Measurements from ENCODE around the gene RNF183. TPM values are rescaled to one million over a fixed set of nuclear protein-coding genes. Genes with fewer than 3 reads are reported as not detected.

RNF183 gene, protein sequence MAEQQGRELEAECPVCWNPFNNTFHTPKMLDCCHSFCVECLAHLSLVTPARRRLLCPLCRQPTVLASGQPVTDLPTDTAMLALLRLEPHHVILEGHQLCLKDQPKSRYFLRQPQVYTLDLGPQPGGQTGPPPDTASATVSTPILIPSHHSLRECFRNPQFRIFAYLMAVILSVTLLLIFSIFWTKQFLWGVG
- 1 to 10 TPM; 4.9 to 7.5 (median 6.3) TPM for polyA plus RNA-seq (ENCODE audit: insufficient read length in 4 of 4)

DNA sequence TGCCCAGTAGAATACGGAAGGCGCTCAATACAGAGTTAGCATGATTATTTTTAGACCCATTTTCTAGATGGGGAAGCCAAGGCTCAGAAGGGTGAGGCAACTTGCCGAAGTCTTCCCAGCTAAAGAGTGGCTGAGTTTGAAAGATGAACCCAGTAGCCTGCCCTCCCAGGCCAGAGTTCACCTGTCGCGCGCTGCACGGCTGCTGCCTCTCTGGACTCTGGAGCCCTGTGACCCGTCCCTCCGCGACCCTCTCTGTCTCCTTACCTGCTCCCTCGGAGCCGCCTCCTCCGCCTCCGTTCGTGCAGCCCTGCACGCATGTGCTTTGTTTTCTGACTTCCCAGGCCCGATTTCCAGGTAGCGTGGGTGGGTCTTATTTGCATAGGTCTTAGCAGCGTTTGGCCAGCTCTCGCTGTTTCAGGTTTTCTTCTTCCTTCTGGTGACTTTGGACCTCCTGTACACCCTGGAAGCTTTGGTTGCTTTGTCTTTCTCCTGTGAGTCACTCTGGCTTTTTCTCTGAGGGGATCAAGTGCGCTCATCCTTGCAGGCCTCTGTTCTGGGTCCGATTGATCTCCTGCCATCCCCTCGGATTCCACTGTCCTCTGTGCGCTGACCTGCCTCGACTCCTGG lies at the start of gene RNF183:
Gene RNF183 (minus strand): TSS at position 585 of the 627 bp plus-strand sequence. CDS start 5,192 bp downstream, outside the sequence.
- no peak for DNase-seq (ENCODE audit: low read depth in 4 of 4, low spot score in 3 of 4)

DNA sequence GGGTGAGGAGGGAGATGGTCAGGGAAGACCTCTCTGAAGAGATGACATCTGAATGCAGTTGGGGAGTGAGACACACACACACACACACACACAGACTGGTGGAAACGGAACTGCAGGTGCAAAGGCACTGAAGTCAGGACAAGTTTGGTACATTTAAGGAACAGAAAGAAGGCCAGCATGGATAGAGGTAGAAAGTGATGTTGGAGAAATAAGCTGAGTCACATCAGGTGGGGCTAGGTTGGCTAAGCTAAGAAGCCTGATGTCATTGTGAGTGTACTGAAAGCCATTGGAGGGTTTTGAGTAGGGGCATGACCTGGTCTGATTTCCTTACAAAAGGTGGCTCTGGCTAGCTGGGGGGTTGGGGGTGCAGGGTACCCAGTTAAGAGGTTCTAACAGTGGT lies 49.2 kb upstream of the RNF183 start:
- DNase-seq (ENCODE audit: low read depth in 4 of 4, low spot score in 3 of 4) = no peak

DNA sequence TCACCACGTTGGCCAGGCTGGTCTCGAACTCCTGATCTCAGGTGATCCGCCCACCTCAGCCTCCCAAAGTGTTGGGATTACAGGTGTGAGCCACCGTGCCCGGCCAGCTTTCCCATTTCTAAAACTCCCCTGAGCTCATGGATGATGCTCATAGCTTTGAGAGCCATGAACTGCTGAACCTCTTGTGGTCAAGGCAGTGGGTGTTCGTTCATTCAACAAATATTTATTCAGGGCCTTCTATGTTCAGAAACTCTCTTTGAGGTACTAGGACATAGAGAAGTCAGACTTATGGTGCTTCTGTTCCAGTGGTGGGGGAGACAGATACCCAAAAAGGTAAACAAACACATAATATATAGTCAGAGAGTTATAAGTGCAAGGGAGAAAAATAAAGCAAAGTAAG lies 48.8 kb upstream of the RNF183 start:
- no peak for DNase-seq (ENCODE audit: low read depth in 4 of 4, low spot score in 3 of 4)

DNA sequence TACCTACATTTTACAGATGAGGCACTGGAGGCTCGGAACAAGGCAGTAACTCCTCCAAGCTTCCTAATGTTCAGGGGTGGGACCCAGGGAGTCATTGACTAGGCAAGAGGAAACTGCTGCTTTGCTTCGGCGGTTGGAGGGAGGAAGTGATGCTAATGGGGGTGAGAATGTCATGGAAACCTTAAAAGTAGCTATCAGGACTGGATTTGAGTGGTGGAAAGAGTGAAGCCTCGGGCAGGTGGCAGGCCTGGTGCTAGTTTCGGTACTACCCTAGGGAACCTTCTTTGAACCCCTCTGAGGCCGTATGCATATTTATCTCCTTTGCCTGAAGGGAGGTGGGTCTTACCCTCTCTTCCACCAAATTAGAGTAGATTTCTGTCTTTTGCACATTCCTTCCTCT lies 47.8 kb upstream of the RNF183 start:
- no peak for DNase-seq (ENCODE audit: low read depth in 4 of 4, low spot score in 3 of 4)

DNA sequence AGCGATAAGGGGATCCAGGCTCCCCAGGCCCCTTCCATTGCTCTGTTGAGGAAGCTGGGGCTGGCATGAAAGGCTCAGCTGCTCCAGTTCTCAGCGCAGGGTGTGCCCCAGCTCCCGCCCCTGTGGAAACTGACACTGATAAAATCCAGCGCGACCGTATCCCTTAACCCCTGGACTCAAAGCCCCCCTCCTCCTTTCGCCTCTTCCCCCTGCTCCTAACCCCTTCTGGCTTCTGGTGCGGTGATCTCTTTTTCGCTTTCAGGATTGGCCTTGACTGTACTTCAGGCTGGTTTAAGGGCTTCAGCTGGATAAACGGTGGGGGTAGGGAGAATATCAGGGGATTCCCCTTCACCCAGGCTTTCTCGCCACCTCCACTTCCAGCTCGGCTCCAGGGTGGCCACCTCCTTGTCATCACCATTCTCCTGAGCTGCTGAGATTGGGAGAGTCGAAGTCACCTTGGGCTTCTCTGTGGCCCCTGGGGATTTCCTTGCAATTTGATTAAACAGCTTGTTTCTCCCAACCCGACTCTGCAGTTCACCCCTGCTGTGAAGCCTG lies 47.0 kb upstream of the RNF183 start:
- DNase-seq (ENCODE audit: low read depth in 4 of 4, low spot score in 3 of 4) = no peak

DNA sequence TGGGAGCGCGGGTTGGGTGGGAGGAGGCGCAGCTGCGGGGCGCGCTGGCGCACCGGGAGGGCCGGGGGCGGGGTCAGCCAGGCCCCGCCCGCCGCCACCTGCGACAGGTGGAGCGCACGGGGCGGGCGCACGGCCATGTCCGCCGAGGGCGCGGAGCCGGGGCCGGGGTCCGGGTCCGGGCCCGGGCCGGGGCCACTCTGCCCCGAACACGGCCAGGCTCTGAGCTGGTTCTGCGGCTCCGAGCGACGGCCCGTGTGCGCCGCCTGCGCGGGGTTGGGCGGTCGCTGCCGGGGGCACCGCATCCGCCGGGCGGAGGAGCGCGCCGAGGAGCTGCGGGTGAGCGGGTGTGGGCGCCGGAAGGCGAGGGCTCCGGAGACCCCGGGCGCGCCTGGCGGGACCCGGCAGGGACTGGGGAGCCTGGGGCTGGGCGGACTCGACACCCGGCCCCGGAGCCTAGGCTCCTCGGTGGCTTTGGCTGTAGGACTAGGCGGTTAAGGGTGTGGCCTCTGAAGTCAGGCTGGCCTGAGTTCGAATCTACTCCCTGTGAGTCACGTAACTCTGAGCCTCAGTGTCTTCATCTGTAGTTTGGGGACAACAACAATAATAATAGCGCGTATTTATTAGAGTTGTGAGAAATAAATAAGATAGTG lies 46.4 kb upstream of the RNF183 start, which contains the start of gene BSPRY:
Gene BSPRY (plus strand): TSS at position 97 of the 650 bp plus-strand sequence. CDS start 39 bp downstream, at position 136.
- DNase-seq (ENCODE audit: low read depth in 4 of 4, low spot score in 3 of 4) = no peak

DNA sequence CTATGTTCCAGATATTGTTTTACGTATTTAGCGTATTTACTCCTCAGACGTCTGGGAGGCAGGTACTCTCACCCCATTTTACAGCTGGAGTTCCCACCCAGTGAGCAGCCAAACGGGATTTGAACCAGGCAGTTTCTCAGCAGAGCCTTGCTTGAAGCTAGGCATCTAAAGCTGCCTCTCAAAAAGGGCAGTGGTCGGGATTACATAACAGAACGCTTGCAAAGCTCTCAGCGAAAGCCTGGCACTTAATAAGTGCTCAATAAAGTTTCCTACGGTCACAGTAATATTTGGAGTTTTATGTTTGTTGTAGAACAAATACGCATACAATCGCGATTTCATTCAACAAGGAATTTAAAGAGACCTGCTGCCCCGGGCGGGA lies 45.9 kb upstream of the RNF183 start:
- DNase-seq (ENCODE audit: low read depth in 4 of 4, low spot score in 3 of 4) = no peak

DNA sequence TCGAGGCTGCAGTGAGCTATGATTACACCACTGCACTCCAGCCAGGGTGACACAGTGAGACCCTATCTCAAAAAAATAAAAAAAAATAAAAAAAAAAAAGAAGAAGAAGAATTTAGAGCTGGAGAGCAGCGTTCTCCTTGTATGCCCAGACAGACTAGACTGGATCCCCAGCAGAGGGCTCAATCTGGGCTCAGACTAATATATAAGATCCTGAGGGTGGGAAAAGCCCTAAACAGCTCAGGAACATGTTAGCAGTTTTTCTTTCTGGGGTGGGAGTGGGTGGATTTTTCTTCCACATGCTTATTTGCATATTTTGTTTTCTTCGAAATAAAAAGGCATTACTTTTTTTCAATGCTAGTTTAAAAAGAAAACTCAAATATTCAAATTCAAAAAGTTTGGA lies 45.3 kb upstream of the RNF183 start:
- no peak for DNase-seq (ENCODE audit: low read depth in 4 of 4, low spot score in 3 of 4)

DNA sequence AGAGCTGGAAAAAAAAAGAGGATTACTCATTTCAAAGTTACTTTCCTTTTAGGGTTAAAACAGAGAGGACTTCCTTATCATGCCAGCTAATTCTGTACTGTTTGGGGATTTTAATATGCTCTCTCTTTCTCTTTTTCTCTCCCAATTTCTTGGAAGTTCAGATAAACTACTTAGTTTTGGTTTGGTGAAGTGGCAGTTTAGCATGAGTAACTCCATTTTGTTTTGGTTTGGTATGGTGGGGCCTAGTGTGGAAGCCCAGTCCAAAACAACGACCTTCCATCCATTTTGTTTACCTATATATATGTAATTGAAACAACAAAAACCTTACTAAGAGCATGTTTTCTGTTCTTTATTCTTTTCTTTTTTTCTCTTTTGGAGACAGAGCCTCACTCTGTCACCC lies 42.5 kb upstream of the RNF183 start:
- no peak for DNase-seq (ENCODE audit: low read depth in 4 of 4, low spot score in 3 of 4)

DNA sequence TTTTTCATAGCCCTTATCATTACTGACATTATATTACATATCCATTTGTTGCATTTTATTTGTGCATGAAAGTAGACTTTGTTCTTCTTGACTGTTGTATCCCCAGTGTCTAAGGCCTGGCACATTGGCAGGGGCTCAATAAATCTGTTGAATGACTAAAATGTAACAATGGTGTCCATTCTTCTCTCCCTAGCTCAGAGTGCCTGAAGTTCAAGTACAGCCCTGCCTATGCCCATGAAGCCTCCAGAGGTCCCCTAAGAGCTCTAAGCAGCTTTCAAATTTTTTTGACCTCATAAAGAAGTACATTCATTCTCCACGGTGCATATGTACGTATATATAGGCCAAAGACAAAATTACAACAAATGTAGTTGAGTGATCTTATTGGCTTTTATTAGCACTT lies 42.0 kb upstream of the RNF183 start:
- DNase-seq (ENCODE audit: low read depth in 4 of 4, low spot score in 3 of 4) = no peak

DNA sequence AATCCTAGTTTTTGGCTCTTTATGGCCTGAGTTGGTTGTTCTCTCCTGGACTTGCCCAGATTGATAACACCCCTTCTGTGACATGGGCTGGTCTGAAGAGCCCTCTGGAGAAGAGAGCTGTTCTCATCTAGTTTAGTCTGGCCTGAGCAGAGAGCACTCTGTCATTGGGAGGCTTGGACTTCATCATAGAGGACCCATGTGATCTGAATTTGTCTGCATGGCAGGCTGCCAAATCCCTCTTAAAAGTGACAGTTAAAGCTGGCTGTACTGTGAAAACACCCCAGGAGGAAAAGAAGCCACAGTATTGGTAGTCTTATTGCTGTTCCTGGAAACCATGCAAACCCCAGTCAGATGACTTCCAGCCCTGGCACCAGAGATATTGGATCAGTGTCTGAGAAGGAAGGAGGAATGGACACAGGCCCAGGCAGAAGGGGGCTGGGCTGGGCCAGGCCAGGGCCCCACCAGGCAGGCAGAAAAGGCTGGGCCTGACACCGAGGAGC lies 40.6 kb upstream of the RNF183 start:
- peak in 3 of 4 donors; percentile 46 to 67 (median 56) for DNase-seq (ENCODE audit: low read depth in 4 of 4, low spot score in 3 of 4)

DNA sequence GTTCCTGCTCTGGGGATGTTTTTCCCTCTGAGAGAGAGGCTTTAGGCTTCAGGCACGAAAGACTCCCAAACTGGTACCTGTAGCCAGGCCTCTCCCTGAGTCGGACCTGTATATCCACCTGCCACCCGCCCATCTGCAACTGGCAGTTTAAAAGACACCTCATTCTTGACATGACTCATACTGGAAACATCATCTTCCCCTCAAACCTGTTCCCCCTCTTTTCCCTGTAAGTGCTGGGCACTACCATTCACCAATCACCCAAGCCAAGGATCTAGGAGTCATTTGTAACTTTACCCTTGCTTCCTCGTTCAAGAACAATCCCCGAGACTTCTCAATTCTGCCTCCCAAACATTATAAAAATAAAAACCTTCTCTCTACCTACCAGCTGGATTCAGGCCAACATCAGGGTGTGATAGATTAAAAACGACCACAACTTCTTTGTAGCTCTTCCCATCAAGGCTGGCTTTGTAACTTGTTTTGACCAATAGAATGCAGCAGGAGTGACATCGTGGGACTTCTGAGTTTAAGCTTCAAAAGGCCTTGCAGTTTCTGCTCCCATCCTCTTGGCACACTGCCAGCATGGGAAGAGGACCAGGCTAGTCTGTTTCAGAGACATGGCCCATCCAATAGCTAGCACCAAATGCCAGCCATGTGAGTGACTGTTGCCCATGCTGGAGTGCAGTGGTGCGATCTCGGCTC lies 38.7 kb upstream of the RNF183 start:
- DNase-seq (ENCODE audit: low read depth in 4 of 4, low spot score in 3 of 4) = no peak

DNA sequence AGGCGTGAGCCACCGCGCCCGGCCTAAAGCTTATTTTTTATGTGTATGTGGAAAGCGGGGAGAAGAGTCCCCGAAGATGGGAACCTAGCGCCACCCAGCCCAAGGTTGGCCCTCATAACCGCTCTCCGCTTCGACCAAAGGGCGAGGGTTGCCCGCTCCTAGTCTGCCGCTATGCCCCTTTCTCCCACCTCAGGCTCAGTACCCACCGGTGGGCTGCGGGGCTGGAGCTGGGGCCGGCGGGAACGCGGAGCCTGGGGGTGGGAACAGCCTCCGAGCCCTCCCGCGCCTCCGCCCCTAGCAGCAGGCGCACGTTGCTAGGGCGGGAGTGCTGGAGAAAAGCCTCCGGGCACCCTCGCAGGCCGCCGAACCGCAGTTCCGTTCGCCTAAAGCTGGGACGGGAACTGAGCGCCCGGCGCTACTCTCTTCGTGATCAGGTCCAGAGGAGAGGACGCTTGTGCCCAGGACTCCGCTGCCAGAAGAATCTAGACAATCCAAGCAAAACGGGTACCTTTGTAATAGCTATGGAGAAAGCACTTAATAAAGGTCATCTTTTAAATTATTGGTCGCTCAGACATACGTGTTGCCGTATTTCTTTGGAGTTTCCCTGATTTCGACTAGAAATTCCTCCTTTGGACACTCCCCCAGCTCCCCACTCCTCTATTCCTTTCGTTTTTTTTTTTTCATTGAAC lies 37.0 kb upstream of the RNF183 start, which contains the start of gene WDR31:
Gene WDR31 (minus strand): TSS at position 265 of the 689 bp plus-strand sequence. CDS start 8,253 bp downstream, outside the sequence.
- peak; percentile 78 to 85 (median 83) for DNase-seq (ENCODE audit: low read depth in 4 of 4, low spot score in 3 of 4)

DNA sequence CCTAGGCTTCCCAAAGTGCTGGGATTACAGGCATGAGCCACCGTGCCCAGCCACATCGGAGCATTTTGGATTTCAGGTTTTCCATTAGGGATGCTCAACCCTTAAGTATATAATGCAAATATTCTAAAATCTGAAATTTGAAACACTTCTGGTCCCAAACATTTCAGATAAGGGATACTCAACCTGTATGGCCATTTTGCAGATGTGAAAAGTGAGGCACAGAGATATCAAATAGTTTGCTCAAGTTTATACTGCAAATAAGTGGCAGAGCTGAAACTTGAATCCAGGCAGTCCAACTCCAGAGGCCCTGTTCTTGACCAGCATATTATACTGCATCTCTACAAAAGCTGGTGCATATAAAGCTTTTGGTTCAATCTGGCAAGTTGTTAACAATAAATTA lies 34.5 kb upstream of the RNF183 start:
- DNase-seq (ENCODE audit: low read depth in 4 of 4, low spot score in 3 of 4) = no peak

DNA sequence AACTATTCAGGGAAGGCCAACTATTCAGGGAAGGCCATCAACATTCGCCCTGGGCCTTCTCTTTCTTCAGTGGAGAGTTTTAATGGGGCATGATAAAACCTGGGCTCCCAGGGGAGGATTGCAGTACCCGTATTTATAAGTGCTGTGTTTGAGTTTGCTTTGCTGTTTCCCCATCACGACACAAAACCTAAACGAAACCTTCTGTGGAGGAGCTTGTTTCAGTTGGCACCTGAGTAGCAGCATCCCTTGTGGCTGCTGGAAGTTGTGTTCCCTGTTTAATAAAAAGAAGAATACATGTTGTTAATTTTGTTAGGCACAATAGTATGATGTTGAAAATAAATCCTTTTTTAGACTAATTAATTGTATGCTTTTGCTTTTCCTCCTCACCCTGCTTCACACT lies 28.6 kb upstream of the RNF183 start:
- DNase-seq (ENCODE audit: low read depth in 4 of 4, low spot score in 3 of 4) = no peak

DNA sequence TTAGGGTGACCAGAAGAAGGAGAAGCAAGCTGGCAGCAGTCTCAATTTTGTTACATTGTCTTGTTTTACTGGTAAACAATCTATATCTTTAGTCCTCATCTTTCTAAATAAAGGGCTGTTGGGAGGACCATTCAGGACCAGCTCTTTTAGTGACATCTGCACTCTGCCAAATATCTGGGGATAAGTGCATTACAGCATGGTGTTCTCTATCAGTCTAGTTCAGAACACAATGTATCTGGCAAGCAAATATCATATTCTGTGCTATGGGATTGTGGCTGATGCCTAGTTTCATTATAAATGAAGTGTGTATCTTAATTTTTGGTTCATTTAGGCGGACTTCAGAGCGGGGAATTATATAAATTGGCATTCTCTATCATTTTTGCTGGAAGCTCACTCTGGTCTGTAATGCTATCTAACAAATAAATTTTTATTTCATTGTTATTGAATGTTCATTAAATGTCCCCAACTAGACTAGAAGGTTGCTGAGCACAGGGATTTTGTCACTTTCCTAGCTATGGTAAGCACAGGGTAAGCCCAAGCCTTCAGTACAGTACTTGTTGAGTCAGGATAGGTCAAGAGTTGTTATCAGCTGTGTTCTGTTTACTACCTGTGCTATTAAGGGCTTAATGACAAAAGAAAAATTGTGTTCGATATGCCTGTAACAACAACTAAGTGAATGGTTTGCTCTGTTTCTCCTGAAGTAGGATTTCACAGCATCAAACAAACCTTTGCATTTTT lies 25.0 kb upstream of the RNF183 start:
- no peak for DNase-seq (ENCODE audit: low read depth in 4 of 4, low spot score in 3 of 4)

DNA sequence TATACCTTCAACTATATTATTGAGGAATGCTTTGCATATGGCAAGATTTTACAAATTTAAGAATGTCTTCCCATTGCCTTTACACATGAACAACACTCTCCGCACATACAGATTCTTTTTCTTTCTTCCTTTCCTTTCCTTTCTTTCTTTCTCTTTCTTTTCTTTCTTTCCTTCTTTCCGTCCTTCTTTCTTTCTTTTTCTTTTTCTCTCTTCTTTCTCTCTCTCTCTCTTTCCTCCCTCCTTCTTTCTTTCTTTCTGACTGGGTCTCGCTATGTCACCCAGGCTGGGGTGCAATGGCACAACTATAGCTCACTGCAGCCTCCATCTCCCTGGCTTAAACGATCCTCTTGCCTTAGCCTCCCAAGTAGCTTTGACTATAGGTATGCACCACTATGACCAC lies 23.1 kb upstream of the RNF183 start:
- DNase-seq (ENCODE audit: low read depth in 4 of 4, low spot score in 3 of 4) = no peak

DNA sequence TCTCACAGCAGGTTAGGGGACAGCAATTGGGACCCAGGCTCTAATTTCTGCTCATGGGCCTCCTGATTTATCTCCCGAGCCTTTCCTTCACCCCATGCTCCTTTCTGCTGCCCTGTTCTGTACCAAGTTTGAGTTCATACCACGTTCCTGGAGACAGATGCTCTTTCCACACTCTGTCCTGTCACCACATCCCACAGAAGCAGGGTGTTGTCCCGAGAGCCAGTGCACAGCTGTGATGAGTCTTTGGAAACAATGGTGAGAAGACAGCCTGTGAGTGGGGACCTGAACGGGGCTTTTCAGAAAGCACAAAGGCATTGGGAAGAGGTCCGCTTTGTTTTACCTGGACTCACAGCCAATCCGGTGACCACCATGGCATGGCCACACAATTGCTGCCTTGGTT lies 19.5 kb upstream of the RNF183 start:
- no peak for DNase-seq (ENCODE audit: low read depth in 4 of 4, low spot score in 3 of 4)

DNA sequence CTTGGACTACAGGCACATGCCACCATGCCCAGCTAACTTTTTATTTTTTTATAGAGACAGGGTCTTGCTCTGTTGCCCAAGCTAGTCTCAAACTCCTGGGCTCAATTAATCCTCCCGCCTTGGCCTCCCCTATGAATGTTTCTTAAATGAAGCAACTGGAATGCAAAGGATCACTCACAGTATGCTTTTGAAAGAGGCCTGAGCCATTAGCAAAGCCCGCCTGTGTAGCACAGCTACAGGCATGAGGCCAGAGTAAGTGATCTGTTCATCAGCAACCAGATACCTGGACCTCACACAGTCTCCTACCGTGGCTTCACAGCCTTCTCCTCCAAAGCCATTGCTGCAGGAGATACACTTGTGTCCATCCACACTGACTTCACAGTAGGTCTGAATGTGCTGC lies 16.9 kb upstream of the RNF183 start:
- DNase-seq (ENCODE audit: low read depth in 4 of 4, low spot score in 3 of 4) = no peak
